Transverse colon (tissue), 4 donors: ENCODE results near the gene PGLYRP4.

ENCODE experiments used
- EP300 ChIP-seq: sonication (generic); formaldehyde crosslinking; IDR thresholded peaks from one replicate; pipeline ENCODE4 v1.6.1; 2017; ENCODE audit warnings: antibody characterized with exemption, low read depth
- POLR2A ChIP-seq: fragments of 450-650 bp; IDR thresholded peaks from one replicate; pipeline ENCODE4 v1.6.1; 2016; ENCODE audit warnings: antibody characterized with exemption, mild to moderate bottlenecking, moderate library complexity
- POLR2AphosphoS5 ChIP-seq, 3 donors: sonication (generic); formaldehyde crosslinking; IDR thresholded peaks; one replicate each; pipeline ENCODE4 v1.6.1; 2016; ENCODE audit warnings: antibody characterized with exemption in 3 of 3
- TF ChIP-seq, protein P1 (sequence below), 5 experiments: fragments of 200-600 bp in 3 of 5; fragments of 450-650 bp in 2 of 5; sonication (generic) in 3 of 5; IDR thresholded peaks; 1 replicate in 2 of 5; 2 replicates in 3 of 5; pipeline ENCODE4 v1.5.1; 2016 to 2017; ENCODE audit warnings: antibody characterized with exemption in 5 of 5, inconsistent platforms in 3 of 5, mild to moderate bottlenecking in 2 of 5, moderate library complexity in 1 of 5

DNA sequence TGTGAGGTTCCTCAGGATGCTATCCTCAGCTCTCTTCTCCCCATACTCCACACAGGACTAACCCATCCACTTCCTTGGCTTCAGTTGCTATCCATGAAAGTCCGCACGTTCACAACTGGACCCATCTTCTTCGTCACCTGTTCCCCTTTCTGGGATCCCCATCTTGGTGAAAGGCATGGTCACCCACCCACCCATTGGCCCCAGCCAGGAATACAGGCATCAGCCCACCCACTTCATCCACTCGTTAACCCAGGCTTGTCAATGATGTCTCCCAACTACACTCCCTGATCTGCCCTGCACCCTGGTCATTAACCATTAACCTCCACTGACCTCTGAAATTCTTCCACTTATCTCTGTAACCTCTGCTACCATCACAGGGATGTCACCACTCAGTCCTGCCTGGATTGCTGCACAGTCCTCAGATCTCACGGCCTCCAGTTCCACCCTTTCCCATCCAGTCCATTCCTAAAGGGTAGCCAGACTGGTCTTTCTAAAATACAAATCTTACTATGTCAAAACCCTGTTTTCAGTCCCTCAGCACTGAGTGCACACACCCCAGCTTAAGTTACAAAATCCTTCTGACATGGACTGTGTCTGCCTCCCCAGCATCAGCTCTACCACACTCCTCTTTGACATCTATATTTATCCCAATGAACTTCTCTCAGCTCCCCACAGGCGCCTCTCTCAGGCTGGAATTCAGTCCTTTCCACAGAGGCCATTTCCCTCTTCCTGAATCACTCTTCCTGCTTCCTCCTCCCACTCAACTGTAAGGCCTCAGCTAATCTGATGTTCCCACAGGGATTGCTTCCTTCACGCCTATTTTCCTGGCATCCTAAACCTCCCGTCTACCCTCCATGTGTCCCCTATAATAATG, 10.4 kb downstream of the PGLYRP4 start:
- no peak for TF ChIP-seq EP300
- TF ChIP-seq POLR2AphosphoS5 (IDR thresholded peaks at IDR 0.05) = no peak
- TF ChIP-seq, protein P1, sequence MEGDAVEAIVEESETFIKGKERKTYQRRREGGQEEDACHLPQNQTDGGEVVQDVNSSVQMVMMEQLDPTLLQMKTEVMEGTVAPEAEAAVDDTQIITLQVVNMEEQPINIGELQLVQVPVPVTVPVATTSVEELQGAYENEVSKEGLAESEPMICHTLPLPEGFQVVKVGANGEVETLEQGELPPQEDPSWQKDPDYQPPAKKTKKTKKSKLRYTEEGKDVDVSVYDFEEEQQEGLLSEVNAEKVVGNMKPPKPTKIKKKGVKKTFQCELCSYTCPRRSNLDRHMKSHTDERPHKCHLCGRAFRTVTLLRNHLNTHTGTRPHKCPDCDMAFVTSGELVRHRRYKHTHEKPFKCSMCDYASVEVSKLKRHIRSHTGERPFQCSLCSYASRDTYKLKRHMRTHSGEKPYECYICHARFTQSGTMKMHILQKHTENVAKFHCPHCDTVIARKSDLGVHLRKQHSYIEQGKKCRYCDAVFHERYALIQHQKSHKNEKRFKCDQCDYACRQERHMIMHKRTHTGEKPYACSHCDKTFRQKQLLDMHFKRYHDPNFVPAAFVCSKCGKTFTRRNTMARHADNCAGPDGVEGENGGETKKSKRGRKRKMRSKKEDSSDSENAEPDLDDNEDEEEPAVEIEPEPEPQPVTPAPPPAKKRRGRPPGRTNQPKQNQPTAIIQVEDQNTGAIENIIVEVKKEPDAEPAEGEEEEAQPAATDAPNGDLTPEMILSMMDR (IDR thresholded peaks at IDR 0.05) = no peak
- TF ChIP-seq POLR2A = no peak
